Measurements from ENCODE around the gene FAM163B.

FAM163B gene

DNA sequence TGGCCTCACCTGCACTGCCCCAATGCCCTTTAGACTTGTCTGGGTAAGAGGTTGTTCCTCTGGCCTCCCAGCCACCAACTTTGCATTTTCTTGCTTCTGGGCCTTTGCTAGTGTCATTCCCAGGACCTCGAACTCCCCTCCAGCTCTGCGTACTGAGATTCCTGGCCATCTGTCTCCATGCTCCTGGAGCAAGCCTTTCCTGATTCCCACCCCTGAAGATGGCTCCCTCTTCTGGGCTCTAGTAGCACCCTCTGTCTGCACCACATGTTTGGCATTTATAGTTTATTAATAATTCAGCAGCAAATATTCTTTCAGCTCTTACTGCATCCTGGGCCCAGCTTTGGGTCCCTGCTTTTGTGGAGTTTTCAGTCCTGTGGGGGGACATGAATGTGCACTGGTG is 14.9 kb downstream of the FAM163B start:
- no peak for DNase-seq

DNA sequence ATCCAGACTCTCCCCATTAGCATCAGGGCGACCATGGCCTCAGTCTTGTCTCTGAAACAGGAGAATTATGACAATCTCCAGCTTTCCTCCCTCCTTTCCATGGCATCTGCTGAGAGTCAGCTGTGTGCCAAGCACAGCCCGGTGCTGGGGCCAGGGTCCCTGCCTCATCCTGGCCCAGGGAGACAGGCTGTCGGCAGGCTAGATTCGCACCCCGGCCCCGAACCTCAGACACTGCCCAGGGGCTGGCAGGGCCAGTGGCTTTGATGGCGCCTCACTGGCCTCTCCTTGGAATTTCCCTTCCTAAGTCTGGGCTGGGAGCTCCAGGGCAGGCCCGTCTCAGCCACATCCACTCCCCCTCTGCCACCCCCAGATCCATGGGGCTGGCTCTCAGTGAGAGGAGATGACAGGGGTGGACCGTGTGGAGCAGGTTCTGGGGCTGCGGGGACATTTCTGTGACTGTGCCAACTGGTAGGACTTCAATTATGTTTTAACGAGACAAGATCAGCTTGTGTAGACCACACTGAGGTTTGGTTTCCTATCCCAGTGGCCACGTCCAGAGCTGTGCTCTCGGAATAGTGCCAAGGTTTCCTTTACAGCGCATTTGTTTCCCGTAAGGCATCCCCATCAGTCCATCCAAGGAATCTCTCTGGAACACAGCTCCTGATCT is 15.5 kb downstream of the FAM163B start:
- no peak for DNase-seq

DNA sequence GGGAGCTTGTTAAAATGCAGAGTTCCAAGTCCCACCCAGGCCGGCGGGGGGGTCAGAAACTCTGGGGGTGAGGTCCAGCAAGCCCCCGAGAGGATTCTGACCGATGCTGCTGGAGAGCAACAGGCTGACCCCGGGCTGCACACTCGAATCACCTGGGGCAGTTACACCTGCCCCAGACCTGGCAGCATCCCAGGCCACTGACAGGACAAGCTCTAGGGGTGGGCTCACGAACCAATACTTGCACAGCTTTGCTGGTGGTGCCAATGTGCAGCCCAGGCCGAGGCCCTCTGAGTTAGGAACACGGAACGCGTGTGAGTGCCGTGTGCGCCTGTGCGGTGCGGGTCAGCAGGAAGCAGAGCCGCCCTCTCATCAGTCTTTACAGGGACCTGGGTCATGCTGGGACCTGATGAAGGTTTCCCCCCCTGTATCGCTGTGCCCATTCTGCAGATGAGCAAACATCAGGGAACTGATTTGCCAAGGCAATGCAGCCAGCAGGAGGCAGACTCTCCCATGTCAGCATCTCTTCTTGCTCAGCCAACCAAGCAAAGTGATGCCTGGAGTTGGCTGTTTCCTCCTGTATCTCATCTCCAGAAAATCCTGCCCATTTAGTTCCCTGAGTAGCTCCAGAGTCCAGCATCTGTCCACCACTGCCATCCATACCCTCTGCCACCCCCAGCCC is 16.3 kb downstream of the FAM163B start:
- DNase-seq, result no peak

DNA sequence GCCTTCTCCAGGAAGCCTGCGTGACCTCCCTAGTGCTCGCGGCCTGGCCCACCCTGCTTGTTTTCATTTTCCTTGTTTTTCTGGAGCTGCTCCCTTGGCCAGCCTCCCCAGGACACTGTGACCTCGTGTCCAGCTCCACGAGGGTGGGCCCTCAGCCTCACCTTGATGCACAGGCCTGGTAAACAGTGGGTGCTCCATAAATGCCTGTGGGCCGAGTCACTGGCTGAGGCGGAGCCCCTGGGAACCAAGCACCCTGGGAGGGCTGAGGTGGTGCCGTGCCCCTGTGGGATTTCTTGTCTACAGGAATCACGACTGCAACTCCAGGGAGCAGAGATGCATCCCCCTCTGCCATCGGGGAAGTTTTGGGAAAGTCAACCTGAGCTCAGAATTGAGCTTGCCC is 17.2 kb downstream of the FAM163B start:
- no peak for DNase-seq

DNA sequence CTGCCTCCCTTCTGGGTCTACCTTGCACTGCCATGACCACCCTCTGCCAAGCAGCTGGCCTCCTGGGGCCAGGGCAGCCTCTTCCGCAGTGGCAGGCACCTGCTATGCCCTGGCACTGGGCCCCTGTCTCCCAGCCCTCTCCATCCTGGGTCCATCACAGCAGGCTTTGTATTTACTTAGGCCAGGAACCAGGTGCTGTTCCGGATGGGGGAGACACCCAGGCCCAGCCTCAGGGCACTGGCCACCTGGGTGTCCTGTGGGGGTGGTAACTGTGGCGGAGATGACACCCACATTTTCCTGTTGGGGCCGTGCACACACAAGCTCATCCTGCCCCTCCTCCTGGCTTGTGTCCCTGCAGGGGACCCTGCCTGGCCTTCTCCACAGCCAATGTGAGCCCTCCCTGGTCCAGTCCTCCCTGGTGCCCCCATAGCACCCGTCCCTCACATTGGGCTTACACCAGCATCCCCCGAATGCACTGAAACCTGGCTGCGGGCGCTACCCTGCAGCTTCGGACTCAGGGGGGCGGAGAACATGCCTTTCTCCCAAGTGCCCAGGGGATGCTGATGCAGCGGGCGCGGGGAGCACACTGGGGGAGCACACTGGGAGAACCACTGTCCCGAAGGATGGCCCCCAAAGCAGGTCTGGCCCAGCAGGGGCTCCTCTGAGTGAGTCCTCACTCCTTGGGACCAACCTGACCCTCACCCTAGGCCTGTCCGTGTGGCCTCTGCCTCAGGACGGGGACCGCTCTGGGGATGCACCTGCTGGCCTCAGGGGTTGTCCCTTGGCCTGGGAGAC is 17.9 kb downstream of the FAM163B start:
- DNase-seq, result no peak

DNA sequence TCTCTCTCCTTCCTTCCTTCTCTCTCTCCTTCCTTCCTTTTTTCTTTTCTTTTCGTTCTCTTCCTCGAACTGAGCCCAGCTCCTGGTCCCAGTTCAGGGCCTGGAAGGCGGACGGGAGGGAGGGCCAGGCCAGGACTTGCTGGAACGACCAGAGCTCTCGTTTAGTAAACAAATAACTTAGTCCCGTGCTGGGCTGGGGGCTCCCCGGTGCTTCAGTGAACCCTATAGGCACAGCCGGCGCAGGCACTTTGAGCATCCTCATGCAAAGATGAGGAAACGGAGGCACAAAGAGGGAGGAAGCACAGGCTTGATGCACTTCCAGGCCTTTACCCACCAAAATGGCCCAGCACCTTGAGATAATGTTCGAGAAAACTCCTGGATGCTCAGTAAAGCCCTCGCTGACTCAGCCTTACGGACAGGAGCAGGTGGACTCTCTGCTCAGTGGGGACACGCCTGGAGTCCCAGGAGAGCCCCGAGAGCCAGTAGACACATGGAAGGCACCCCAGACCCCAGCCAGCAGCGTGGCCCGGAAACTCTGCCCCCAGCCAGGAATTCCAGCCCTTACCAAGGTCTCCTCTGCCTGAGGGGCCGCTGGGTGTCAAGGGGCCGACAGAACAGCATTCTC is 18.8 kb downstream of the FAM163B start:
- DNase-seq, result no peak

DNA sequence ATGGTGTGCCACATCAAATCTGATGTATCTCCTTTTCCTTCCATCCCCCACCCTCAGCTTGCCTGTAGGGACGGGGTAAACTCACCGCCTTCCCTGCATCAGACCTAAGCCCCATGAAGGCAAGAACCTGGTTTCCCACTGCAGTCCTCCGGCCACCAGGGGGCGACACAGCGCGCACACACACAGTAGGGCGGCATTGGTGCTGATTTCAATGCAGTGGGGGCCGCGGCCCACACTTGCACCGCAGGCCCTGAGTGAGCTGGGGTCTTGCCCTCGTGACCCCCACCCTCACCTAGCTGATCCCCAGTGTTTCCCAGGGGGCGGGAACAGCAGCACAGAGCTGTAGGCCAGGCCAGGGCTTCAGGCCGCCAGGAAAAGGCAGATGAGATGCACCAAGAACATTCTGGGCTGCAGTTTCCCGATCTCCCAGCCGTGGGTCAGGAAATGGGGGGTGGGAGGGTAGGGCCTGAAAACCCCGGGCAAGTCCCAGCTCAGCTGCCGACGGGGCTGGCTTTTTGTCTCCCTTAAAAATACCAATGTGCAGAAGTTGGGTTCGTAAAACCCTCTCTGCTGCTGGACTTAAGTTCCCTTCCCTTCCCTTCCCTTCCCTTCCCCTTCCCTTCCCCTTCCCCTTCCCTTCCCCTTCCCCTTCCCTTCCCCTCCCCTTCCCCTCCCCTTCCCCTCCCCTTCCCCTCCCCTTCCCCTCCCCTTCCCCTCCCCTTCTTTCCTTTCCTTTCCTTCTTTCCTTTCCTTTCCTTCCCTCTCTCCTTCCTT is 19.5 kb downstream of the FAM163B start:
- no peak for DNase-seq

DNA sequence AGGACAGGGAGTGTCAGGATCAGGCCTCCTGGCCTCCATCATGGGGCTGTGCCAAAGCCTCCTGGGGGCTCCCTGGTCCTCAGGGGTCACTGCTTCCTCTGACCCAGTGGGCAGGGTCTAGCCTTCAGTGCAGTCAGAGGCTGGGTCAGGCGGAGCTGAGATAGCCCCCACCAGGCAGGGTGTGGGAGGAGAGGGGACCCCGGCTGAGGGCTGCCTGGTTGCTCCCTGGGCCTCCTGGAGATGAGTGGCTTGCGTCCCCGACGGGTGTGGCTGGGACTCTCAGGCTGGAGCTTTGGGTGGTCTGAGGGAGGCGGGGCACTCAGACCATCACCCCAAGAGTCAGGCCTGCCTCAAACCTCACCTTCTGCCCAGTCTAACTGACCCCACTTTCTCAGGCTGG is 21.7 kb downstream of the FAM163B start:
- DNase-seq, result no peak

DNA sequence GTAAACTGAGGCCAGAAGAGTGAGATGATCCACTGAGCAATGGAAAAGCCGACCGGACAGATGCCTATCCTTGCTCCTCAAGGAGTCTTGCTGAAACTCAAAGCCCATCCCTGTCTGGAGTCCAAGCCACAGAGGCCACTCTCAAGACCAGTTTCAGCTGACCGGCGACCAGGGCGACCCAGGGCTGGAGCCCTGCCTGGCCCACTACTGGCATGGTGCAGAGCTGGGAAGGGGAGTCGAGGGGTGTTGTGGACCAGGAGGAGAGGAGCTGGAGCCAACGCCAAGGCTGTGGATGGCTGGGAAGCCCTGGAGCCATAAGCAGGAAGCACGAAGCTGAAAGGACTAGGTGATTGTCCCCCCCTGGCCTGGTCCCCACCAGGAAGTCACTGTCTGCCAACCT is 22.1 kb downstream of the FAM163B start:
- DNase-seq, result no peak

DNA sequence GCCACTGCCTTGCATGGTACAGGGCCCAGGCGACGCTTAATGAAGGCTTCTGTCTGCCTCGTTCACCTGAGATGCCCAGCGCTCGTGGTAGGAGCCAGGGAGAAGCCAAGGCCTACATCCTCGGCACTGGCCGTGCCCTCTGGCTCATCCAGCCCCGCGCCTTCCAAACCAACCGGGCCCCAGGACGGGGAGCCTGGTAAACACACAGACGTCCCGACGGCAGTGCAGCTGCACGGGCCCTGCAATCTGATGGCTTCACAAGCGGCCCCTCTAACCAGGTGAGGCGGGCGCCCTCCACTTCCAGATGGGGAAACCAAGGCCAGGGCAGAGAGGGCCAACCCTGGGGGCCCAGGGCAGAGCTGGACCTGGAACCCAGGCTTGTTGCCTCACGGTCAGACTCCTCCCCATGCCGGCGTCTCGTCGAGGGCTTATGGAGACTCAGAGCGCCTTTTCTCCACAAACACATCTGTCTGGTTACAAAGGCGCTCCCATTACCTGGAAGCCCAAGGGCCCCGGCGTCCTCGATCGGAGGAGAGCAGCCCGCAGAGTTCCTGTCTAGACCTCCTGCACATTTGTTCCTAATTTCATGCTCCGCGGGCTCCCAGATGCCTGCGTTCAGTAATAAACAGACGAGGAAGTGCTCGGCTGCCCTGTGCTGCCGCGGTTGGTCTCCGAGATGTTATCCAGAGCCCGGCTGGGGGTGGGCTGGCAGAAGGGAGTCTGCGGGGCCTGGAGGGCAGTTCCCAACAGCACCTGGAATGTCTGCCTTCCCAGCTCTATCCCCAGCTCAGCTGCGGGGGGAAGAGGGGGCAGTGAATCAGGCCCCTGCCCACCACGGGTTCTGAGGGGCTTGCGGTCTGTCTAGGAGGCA is 23.5 kb downstream of the FAM163B start:
- peak; percentile 86 for DNase-seq

DNA sequence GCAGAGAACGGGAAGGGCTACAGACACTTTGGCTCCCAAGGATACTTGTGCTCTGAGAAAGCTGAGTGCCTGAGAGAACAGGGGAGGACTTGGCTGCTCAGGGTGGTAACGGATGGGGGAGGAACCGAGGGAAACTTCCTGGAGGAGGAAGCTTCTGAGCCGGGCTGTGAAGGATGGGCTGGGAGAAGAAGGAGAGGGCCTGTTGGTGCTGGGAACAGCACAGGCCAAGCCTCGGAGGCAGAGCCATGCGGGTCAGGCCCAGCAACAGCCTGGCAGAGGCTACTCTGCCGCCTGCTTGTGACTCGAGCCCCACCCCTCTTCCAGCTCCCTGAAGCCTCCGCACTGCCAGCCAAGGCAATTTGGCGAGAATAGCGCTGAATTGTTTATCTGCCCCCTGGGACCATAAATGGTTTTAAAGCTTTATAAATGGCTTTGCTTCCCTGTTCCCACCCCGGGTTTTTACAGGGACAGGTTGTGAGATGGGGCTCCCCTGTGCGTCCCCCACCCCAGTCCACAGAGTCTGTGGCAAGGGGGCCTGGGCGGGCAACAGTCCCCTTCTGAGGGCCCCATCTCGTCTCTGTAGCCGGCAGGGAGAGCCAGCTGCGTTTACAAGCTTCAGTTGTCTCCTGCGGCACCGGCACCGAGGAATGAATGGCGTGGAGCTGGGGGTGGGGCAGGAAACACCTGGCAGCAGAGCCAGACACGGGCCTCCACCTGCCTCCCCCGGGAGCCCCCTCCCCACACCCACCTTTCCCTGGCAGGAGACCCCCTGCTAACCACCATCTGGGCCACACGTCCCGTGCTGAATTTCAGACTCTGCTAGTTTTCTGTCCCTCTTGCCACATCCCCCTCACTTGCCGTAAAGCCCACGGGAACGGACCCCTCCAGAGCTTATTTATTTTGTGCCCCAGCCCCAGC is 24.4 kb downstream of the FAM163B start:
- peak; percentile 98 for DNase-seq

DNA sequence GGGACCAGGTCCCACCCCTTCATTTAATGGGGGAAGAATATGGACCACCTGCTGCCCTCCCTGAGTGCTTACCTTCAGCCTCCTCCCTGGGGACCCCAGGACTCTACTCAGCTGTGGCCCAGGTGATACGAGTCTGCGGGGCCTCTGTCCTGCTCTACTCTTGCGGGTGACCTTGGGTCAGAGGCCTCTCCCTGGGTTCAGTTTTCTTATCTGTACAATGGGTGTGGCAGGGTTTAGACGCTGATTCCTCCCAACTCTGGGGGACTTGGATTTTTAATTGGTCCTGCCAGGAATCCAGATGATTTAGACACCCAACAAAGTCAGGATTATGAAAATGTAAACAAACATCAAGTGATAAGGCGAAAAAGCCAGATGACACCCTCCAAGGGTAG is 25.0 kb downstream of the FAM163B start:
- DNase-seq, result no peak

DNA sequence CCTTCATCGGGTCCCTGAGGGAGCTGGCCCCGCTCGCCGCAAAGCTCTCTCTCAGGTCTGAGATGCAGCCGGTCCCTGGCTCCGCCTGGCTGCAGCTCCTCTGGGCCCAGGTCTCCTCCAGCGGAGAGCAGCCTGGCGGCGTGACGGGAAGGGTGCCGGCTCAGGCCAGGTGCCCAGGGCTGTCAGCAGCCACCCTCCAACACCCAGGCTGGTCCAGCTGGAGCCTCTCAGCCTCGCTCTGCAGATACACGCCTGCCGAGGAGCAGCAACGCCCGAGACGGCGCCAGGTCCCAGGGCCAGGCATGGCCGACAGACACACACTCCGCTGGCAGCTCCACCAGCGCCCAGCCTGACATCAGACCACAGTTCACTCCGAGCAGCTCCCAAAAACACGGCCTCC is 25.6 kb downstream of the FAM163B start:
- DNase-seq, result no peak

DNA sequence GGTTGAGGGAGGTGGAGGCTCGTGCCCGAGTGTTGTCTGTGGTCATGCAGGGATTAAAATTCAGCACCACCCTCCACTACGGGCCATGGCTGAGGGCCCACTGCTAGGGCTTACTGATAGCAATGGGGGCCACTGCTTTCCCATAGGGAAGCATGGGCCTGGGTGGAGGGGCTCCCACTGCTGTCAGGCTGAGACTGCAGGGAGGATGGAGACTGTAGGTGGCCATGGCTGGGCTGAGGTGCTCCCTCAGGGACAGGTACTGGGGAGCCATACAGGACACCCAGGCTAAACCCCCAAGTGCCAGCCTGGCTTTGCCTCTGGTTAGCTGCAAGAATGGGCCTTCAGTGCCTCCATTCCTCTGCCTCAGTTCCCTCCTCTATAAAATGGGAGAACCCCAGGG is 26.1 kb downstream of the FAM163B start:
- no peak for DNase-seq

DNA sequence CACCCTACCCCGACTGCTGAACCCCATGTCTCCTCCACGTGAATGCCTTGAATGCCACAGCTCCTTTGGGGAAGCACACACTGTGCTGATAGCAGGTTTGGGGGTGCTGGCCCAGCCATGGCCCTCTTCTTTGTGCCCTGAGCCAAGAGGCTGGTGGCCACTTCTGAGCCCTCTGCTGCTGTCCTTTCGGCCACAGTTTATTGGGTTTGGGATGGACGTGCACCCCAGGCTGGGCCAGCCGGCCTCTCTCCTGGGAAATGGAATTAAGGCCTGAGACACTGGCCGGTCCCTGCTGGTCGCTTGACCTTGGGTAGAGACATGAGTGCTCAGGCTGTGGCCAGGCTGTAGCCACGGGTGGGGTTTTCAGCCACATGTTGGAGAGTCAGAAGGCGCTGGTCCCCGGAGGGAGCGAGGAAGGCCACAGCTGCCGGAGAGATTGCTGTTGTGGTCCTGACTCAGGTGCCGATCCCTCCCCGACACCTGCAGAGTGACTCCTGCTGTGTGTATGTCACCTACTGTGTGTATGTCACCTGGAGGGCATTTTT is 26.6 kb downstream of the FAM163B start:
- DNase-seq, result no peak

DNA sequence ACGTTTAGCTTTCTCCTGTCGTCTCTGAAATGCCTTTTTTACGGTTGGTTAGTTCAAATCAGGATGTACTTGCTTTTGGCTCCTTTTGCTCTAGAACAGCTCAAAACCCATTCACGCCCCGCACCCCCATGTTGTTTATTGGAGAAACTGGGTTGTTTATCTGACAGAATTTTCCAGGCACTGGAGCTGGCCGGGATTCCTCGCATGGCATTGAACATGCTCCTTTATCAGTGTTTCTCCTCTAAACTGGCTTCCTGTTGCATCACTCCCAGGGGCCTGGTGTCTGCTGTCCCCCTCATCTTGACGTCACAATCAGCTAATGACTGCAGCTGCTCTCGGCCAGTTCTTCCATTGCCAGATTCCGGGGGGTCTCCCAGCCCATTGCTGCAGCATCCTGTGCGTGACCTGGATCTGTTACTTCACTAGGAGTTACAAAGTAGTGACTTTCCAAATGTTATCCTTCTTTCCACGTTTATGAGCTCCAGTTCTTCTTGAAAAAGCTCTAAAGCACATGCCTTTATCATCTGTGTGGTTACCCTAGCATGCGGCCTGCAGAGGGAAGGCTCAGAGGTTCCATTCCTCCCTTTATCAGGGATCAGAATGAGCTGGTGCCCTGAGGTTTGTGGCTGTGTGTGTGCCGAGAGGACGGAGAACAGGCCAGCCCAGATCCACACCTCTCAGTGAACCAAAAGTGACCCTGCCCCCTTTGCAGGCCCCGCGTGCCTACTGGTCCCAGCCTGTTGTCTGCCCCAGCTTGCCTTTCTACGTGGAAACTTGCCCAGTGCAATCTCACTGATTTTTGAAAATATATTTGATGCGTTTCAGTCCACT is 27.5 kb downstream of the FAM163B start:
- DNase-seq, result no peak

DNA sequence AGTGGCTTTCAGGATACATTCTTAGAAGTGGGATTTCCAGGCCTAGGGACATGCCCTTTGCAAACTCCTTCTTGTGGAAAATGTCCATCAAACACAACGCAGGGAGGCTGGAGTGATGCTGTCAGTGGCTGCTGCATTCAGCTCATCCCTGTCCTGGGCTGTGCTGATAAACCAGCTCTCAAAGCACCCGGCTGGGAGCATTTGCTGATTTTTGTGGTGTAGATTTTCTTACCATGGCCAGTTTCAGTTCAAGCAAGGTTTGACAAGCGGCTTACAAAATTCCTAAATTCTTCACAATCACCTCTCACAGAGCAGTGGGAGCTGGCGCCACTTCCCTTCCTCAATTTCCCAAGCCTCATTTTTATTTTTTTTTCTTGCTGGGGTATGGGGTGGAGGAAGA is 28.2 kb downstream of the FAM163B start:
- no peak for DNase-seq

DNA sequence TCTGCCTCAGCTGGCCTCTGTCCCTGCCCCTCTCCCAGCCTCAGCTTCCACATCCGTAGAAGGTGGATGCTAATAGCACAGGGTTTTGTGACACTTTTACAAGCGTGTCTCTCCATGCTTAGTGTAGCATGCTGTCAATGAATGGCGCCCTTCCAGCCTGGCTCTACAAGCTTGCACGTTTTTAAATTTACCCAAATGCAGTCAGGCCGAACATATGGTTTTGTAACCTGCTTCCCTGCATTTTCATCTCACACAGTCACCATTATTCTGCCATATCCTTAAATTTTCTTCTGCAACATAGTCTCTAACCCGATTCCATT is 28.8 kb downstream of the FAM163B start:
- no peak for DNase-seq

DNA sequence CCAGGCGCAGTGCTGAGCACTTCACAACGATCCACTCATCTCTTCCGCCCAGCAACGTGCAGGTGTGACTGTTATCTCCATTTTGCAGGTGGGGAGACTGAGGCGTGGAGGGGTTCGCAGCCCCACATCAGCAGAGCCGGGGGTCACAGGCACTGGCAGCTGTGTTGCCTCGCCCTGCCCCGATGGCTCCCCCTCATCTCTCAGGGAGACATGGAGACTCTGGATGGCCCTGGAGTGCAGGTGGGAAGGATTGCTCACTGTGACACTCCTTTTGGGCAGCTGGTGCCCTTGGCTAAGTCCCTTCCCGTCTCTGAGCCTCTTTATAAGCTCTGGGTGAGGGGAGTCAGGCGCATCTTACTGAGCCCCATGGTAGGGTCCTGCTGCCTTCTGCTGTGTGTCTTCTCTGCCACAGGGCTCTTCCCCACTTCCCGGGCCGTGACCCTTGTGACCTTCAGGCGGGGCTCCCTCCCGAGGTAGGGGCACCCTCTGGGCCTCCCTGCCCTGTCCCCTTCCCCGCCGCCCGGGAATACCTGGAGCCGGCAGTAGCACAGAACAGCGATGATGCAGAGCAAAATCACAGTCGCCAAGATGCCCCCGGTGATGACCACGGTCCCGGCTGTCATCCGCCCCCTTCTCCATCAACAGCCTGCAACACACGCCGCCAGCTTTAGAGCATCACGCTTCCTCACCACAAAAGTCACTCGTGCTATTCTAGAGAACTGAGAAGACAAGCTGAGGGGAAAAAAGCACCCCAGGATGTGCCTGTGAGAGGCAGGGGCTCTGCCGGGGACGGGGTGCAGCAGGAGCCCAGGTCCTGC is 29.4 kb downstream of the FAM163B start:
- DNase-seq, result no peak
